NCI-H526 (cell line): Measurements from ENCODE around the gene SRRM2.

ENCODE experiments used
- DNase-seq, 2 experiments: peaks; one replicate each; lab custom pipeline; 2025; lab: John Stamatoyannopoulos, UW

The SRRM2 gene

GRCh38 chr16:2752035-2752849 lies at the start of gene SRRM2:
Gene SRRM2, plus strand, starts transcription at chr16:2752638. Its CDS starts 3,727 bp downstream, at chr16:2756365.
- peak; percentile 83 to 94 for DNase-seq

DNA sequence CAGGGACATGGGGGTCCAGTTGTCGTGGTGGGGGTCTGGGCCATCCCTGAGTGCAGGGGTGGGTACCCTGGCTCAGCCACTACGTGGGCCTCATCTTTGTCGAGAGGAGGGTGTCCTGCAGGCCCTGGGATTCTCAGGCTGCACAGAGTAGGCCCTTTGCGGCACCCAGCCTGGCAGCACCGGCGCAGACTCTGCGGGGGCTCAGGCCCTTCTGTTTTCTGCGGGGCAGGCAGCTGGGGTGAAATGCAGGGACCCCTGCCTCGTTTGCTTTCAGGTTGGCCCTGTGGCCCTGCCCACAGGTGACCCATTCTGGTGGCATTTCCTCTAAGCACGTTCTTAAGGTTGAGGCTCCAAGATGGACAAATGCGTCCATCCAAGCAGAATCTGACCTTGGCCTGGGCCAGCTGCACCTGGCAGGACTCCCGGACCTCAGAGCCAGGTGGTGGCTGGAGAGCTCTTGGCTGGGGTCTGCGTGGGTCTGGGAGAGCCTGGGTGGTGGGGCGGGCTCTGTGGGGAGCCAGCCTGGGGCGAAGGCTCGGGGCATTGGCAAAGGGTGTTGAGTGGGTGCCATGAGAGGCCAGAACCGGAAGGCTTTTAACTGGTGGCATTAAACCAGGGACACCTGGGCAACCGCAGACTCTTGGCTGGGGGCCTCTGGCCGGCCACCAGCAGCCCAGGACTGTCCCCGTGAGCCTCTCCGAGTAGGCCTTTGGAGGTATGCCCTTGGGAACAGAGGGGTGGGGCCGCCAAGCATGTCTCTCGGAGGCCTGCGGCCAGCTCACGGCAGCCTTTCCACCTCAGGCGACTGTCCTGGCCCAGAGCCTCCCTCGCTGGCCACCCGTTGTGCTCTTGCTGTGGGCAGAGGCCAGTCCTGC lies 49.3 kb upstream of the SRRM2 start:
- no peak for DNase-seq

DNA sequence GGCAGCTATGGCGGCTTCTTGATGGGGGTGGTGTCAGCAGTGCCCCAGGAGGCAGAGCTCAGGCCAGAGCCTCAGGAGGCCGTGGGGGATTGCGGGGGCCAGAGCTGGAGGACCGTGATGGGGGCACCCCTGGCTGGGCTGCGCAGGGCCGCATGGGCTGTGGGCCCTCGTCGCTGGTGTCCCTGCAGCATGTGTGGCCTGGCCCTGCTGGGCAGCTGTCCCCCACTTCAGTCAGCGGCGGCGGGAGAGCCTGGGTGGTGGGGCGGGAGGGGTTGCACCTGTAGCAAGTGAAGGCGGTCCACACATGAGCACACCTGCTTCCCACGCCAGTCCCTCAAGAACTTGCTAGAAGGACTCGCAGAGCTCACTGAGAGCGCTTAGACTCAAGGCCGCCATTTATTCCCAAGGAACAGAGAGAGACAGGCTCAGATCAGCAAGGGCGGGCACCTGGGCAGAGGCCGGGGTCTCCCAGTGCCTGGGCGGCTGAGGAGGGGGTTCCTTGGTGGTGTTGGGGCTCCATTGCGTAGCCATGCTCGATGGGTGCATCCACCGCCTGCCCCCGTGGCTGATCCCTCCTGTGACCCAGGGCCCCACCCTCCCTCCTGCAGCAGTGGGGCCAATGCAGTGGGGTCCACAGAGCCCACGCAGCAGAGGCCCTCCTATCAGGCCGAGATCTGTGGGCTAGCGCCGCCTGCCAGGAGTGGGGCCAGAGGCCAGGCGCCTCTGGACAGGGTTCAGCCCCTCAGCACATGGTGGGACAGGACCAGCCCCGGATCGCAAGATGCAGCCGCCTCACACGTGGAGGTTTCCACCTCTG lies 48.1 kb upstream of the SRRM2 start:
- DNase-seq = no peak

DNA sequence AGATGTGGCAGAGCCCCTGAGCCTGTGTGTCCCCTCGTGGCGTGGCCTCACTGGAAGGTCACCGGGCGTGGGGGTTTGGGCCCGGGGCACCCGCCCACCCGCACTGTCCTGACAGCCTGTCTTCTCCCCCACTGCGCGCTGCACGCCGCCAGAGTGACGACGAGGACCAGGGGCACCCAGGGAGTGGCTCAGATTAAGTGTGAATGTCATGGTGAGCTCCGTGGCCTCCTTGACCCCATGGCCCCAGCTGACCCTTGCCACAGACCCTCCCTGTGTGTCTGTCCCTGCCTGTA lies 47.5 kb upstream of the SRRM2 start:
- no peak for DNase-seq

GRCh38 chr16:2705351-2705750 lies 47.1 kb upstream of the SRRM2 start:
- no peak for DNase-seq

DNA sequence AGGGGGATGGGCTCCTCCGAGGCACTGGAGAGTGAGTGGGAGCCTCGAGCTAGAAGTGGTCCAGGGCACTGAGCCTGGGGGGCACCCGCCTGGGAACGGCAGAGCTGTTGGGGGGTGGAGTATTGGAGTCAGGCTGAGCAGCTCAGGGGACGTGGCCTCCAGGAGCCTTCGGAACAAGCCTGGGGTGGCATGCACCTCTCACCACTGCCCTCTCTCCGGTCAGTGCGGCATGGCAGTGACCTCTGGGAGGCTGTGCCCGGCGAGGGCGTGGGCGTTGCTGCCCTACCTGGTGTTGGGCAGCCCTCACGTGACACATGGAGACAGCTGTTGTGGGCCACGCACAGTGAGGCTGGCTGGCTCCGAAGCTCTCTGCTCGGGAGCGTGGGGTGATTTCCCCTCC lies 46.4 kb upstream of the SRRM2 start:
- no peak for DNase-seq

- DNase-seq = no peak
These were observed 45.7 kb upstream of the SRRM2 start for GRCh38 chr16:2706611-2707311.

GRCh38 chr16:2707368-2708289 lies 44.8 kb upstream of the SRRM2 start:
- DNase-seq = no peak

DNA sequence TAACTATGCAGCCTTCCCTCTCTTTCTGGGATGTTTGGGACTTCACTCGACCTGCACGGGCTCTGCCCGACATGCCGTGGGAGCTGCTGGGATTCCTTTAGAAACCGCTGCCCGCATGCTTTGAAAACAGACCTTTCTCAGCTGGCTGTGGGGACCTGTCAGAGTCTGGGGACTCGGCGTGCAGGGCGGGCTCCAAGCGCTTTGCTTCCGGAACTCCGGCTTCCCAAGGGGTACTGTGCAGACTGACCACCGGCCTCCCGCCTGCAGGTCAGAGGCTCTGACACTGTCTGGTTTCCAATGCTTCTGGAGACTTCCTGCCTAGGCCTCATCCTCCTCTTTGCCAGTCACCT lies 44.2 kb upstream of the SRRM2 start:
- no peak for DNase-seq

DNA sequence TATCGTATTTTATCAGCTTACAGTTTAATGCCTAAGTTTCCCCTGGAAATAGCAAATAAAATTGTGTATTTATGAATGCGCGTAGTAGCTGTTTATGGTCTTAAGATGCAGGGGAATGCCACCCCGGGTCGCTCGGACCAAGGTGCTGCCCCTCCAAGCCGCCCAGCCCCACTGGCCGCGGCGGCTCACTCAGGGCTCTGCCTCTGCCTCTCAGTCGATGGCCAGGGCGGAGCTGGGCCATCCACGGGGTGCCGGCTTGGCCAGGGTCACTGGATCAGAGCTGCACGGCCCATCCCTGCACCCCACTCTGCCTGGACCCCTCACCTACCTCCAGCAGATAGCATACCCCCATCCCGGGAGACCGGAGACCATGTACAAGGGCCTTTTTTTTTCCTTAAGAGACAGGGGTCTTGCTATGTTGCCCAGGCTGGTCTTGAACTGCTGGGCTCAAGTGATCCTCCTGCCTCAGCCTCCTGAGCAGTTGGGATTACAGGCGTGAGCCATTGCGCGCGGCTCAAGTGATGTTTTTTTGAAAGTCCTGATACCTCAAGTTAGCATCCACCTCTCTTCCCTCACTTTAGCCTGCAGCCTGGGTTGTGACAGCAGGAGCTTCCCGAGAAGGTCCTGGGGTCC lies 43.4 kb upstream of the SRRM2 start:
- DNase-seq = no peak

GRCh38 chr16:2709588-2709984 lies 42.9 kb upstream of the SRRM2 start:
- DNase-seq = no peak

DNA sequence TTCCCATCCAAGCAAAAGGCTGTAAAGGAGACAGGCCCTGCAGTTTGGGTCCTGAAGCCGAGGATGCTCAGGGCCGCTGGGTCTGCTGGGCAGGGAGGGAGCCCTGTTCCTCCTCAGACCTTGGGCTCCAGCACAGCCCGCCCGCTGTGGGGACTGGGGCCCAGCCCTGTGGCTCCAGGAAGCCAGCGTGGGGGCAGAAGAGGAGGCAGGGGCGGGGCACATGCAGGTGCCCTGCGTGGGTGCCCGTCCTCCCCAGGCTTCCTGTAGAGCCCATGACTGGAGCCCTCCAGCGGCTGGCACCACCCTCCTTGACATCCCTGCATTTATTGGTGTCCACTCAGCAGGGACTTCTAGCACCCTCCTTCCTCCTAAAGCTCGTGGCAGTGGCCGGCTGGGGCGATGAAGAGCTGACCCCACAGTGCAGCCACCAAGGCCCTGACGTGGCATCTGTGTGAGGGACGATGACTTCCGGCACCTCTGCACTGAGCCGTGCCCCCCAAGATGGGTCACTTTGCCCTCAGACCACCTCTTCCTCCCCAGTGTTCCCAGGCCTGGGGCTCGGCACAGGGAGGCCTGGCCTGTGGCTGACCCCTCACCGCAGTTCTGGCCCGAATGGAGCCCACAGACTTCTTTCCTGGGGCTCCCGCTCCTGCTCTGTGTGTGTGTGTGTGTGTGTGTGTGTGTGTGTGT lies 42.3 kb upstream of the SRRM2 start:
- DNase-seq = no peak

- no peak for DNase-seq
These were observed 41.7 kb upstream of the SRRM2 start for GRCh38 chr16:2710711-2711231.

GRCh38 chr16:2711370-2712062 lies 40.9 kb upstream of the SRRM2 start:
- no peak for DNase-seq

- no peak for DNase-seq
These were observed 40.4 kb upstream of the SRRM2 start for GRCh38 chr16:2712063-2712441.

- DNase-seq = no peak
These were observed 39.9 kb upstream of the SRRM2 start for GRCh38 chr16:2712546-2712945.

DNA sequence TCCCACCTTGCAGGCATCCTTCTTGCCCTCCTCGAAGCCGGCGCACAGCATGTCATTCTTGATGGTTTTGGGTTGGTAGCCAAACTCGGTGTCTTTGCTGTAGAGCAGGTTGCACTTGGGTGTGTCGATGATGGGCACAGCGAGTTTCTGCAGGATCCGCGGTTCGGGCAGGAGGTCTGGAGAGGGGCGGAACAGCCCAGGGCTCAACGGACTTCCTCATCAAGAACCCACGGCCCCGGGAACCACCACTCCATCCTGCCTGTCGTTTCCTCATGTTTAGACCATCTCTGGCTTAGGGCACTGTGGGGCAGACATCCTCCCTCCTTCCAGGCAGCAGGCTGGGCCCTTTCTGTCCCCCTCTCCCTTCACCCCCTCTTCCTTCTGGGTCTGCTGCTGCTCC lies 38.9 kb upstream of the SRRM2 start:
- DNase-seq = no peak

DNA sequence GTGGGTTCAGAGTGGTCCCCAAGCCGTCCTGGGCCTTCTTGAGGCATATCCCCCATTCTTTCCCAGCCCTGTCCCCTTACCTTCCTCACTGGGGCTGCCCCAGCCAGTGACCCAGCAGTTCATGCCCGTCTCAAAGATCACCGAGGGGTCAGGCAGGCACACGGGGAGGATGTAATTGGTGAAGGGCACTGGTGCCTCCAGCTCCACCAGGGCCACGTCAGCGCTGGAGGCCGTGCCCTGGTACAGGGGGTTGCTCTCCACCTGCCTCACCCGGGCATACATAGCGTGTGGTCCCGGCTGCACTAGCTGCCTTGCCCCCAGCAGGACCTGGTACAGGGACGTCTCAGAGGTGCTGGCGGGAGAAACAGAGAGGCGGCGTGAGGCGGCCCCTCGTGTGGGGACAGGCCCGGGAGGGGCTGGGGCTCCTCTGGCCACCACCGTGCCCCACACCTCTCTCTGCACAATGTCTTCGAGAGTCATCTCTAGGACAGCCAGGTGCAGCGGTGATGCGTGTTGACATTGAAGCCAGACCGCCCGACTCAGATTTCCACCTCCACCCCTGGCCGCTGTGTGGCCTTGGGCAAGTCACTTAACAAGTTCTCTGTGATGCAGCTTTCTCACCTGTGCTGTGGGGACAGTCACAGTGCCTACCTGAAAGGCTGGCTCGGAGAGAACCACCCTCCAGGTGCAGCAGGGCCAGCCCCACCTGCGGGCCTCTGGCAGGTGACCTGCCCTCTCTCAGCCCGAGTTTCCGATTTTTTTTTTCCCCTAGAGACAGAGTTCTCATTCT lies 38.3 kb upstream of the SRRM2 start:
- DNase-seq = no peak
